GM12892 (cell line): ENCODE data around the gene APBB2.

Experiments used
- POLR2A ChIP-seq: IDR thresholded peaks from 2 replicates; pipeline ENCODE4 v1.6.1; 2011; ENCODE audit warnings: low read depth, low read length, control low read depth
- POLR2AphosphoS5 ChIP-seq: IDR thresholded peaks from 2 replicates; pipeline ENCODE4 v1.6.1; 2011; ENCODE audit warnings: low read depth, low read length, control low read depth
- TAF1 ChIP-seq: IDR thresholded peaks from 2 replicates; pipeline ENCODE4 v1.6.1; 2011; ENCODE audit warnings: low read depth, mild to moderate bottlenecking, control low read depth, low read length, borderline replicate concordance

- TF ChIP-seq POLR2AphosphoS5 (no peak), POLR2A (no peak), TAF1 (no peak)
These were observed 372.0 kb downstream of the APBB2 start for GRCh38 chr4:40842318-40842717.
